Erythroblast (primary cell): ENCODE measurements around the gene ERH.
A peak's percentile ranks its signal among the peaks of the same experiment; 100 is the strongest.

Source experiments
- DNase-seq, 2 experiments: peaks; one replicate each; lab custom pipeline; 2025; lab: John Stamatoyannopoulos, UW
- GATA1 ChIP-seq: IDR thresholded peaks from 2 replicates; pipeline ENCODE4 v1.6.1; 2011; ENCODE audit warnings: low read depth, mild to moderate bottlenecking, control low read depth, low read length, moderate library complexity
- POLR2A ChIP-seq: IDR thresholded peaks from 2 replicates; pipeline ENCODE4 v1.6.1; 2011; ENCODE audit warnings: mild to moderate bottlenecking, low read length

The ERH gene

GRCh38 chr14:69355607-69356281 is 42.4 kb downstream of the ERH start:
- DNase-seq, result no peak
- TF ChIP-seq POLR2A (no peak), GATA1 (no peak)

GRCh38 chr14:69355154-69355597 is 42.9 kb downstream of the ERH start:
- TF ChIP-seq POLR2A, result no peak
- TF ChIP-seq GATA1, result no peak
- no peak for DNase-seq

- no peak for DNase-seq
- TF ChIP-seq POLR2A (no peak), GATA1 (no peak)
These were observed 43.5 kb downstream of the ERH start for GRCh38 chr14:69354383-69355153.

- TF ChIP-seq POLR2A (no peak), GATA1 (no peak)
- DNase-seq, result no peak
These were observed 44.9 kb downstream of the ERH start for GRCh38 chr14:69353168-69353567.

- no peak for DNase-seq
- no peak for TF ChIP-seq GATA1
- TF ChIP-seq POLR2A, result no peak
These were observed 46.2 kb downstream of the ERH start for GRCh38 chr14:69351911-69352310.

GRCh38 chr14:69351385-69351784 is 46.7 kb downstream of the ERH start:
- DNase-seq, result no peak
- TF ChIP-seq POLR2A, result no peak
- no peak for TF ChIP-seq GATA1

- no peak for TF ChIP-seq POLR2A
These were observed 47.2 kb downstream of the ERH start for GRCh38 chr14:69350892-69351291.

GRCh38 chr14:69349091-69349777 is 48.9 kb downstream of the ERH start:
- DNase-seq, result no peak
- TF ChIP-seq POLR2A (no peak), GATA1 (no peak)

More at GRCh38 chr14:69350892-69351291, 47.2 kb downstream of the ERH start:
- DNase-seq, result no peak

GRCh38 chr14:69346710-69347109 is 51.4 kb downstream of the ERH start:
- TF ChIP-seq POLR2A (no peak), GATA1 (no peak)
- peak; percentile 14 to 32 for DNase-seq

GRCh38 chr14:69345402-69345801 is 52.7 kb downstream of the ERH start:
- DNase-seq, result no peak
- TF ChIP-seq GATA1 (no peak), POLR2A (no peak)

- TF ChIP-seq POLR2A (no peak), GATA1 (no peak)
- DNase-seq, result no peak
These were observed 53.9 kb downstream of the ERH start for GRCh38 chr14:69344171-69344570.

GRCh38 chr14:69342928-69343525 is 55.1 kb downstream of the ERH start:
- TF ChIP-seq POLR2A, result no peak
- no peak for TF ChIP-seq GATA1
- DNase-seq, result no peak

GRCh38 chr14:69339426-69339825 is 58.7 kb downstream of the ERH start:
- DNase-seq, result no peak
- TF ChIP-seq GATA1, result no peak
- no peak for TF ChIP-seq POLR2A

GRCh38 chr14:69337984-69338383 is 60.1 kb downstream of the ERH start:
- TF ChIP-seq POLR2A, result no peak
- no peak for TF ChIP-seq GATA1
- no peak for DNase-seq
